HEK293T (cell line): ENCODE measurements around the gene GHRHR.

Source experiments
- ARNT ChIP-seq: fragments of 450-650 bp; IDR thresholded peaks from 2 replicates; pipeline ENCODE4 v1.6.1; 2017; ENCODE audit warnings: mild to moderate bottlenecking
- BHLHE40 ChIP-seq: fragments of 450-650 bp; IDR thresholded peaks from 2 replicates; pipeline ENCODE4 v1.6.1; 2016; ENCODE audit warnings: mild to moderate bottlenecking, moderate library complexity, borderline replicate concordance
- CTBP1 ChIP-seq: fragments of 450-650 bp; IDR thresholded peaks from 2 replicates; pipeline ENCODE4 v1.6.1; 2016; ENCODE audit warnings: borderline replicate concordance
- FOXK2 ChIP-seq: fragments of 450-650 bp; IDR thresholded peaks from 2 replicates; pipeline ENCODE4 v1.6.1; 2016; ENCODE audit warnings: mild to moderate bottlenecking
- FOXM1 ChIP-seq: fragments of 450-650 bp; IDR thresholded peaks from 2 replicates; pipeline ENCODE4 v1.6.1; 2017; ENCODE audit warnings: mild to moderate bottlenecking, borderline replicate concordance
- HDGF ChIP-seq: fragments of 450-650 bp; IDR thresholded peaks from 2 replicates; pipeline ENCODE4 v1.6.1; 2017; ENCODE audit warnings: antibody characterized with exemption, borderline replicate concordance
- L3MBTL2 ChIP-seq: fragments of 450-650 bp; conservative IDR thresholded peaks from 2 replicates; pipeline ENCODE4 v1.6.1; 2016; ENCODE audit warnings: mild to moderate bottlenecking
- NFRKB ChIP-seq: fragments of 450-650 bp; IDR thresholded peaks from 2 replicates; pipeline ENCODE4 v1.6.1; 2016; ENCODE audit warnings: mild to moderate bottlenecking, moderate library complexity
- SP1 ChIP-seq: fragments of 450-650 bp; IDR thresholded peaks from 2 replicates; pipeline ENCODE4 v1.6.1; 2017
- SUZ12 ChIP-seq: fragments of 450-650 bp; IDR thresholded peaks from 2 replicates; pipeline ENCODE4 v1.6.1; 2016; ENCODE audit warnings: mild to moderate bottlenecking
- TARDBP ChIP-seq: fragments of 450-650 bp; IDR thresholded peaks from 2 replicates; pipeline ENCODE4 v1.6.1; 2016

GRCh38 chr7:30923774-30924413 lies 39.9 kb upstream of the GHRHR start:
- no peak for TF ChIP-seq SP1
- TF ChIP-seq NFRKB, result no peak
- TF ChIP-seq ARNT, result no peak
- no peak for TF ChIP-seq L3MBTL2
- TF ChIP-seq SUZ12, result no peak
- no peak for TF ChIP-seq HDGF
- no peak for TF ChIP-seq FOXK2
- no peak for TF ChIP-seq TARDBP
- TF ChIP-seq FOXM1, result no peak
- no peak for TF ChIP-seq CTBP1
- no peak for TF ChIP-seq BHLHE40
